Tibial artery (tissue), 4 donors: ENCODE results near the gene DENND5B.
"Not testable (repeated sequence)": the region's sequence is repeated elsewhere in the genome, so short reads cannot be mapped to it uniquely, and the experiment has no call there.

Experiments
- DNase-seq, 2 donors: peaks; one replicate each; pipeline ENCODE4 v3.0.0-alpha.2; 2019
- H3K27ac ChIP-seq, 2 donors: fragments of 200-600 bp; sonication (generic) in 1 of 2; 1 replicate in 1 of 2; 2 replicates in 1 of 2; pipeline ENCODE4 v1.5.1; 2018 to 2019; ENCODE audit warnings: mild to moderate bottlenecking in 1 of 2
- H3K27me3 ChIP-seq, 2 donors: fragments of 200-600 bp; sonication (generic) in 1 of 2; one replicate each; pipeline versions ENCODE4 v1.5.1 to v1.6.0; 2016 to 2019
- H3K36me3 ChIP-seq, 3 donors: fragments of 200-600 bp; sonication (generic) in 2 of 3; one replicate each; pipeline ENCODE4 v1.5.1; 2016 to 2019; ENCODE audit warnings: mild to moderate bottlenecking in 2 of 3
- H3K4me1 ChIP-seq, 4 donors: fragments of 200-600 bp; sonication (generic) in 2 of 4; 1 replicate in 3 of 4; 2 replicates in 1 of 4; pipeline ENCODE4 v1.5.1; 2016 to 2019
- H3K4me3 ChIP-seq, 2 donors: fragments of 200-600 bp; sonication (generic) in 1 of 2; 1 replicate in 1 of 2; 2 replicates in 1 of 2; pipeline ENCODE4 v1.5.1; 2018 to 2019; ENCODE audit warnings: mild to moderate bottlenecking in 2 of 2
- H3K9me3 ChIP-seq, 3 donors: fragments of 200-600 bp; sonication (generic) in 1 of 3; one replicate each; pipeline ENCODE4 v1.5.1; 2016 to 2019
- CTCF ChIP-seq, 2 experiments: fragments of 200-600 bp in 1 of 2; fragments of 450-650 bp in 1 of 2; IDR thresholded peaks; one replicate each; pipeline ENCODE4 v1.5.1; 2017 to 2019; ENCODE audit warnings: antibody characterized with exemption in 2 of 2, mild to moderate bottlenecking in 1 of 2, moderate library complexity in 1 of 2
- intact Hi-C: fragments of 100-400 bp; cut with DNase I; formaldehyde crosslinking; loops from one replicate; pipeline ENCODE4 v1.15.0; 2023; ENCODE audit warnings: low total_unique reads

DENND5B gene

DNA sequence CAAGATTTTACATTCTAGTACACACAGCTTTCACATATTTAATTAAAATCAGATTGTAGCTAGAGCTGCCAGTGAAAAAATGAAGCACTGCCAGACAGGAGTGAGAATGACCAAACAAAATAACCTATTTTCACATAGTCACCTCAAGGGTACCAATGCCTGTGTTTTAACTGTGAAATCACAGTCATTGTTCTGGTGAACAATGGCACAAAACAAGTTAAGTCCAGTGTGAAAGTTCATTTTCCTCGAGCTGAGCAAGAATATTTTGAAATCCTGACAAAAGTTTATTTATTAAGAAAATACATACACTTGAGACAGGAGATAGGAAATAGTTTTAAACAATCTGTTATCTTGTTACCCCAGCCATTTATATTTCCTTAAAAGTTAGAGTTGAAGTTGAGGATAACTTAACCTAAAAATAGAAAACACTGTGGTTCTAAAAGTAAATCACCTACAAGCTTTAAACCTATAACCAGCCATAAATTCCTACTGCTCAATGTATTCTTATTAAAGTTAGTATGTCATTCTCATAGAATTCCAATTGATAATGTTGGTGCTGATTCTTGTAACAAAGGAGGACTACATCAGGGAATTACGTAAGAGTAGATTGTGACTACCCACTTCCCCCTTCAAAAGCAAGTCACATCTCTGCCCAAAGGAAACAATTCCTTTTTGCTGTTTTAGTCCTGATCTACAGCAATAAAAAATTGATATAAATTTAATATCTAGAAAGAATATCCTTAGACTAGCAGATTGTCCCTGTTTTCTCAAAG, 15.9 kb downstream of the DENND5B start:
- no peaks in the 10 kb centered on the region for H3K9me3 ChIP-seq
- H3K27me3 ChIP-seq, result no peaks in the 10 kb centered on the region
- intact Hi-C loops, result no loop called here
- H3K4me3 ChIP-seq, result no peak overlapping the region
- no peak for DNase-seq
- peaks cover 0 to 29% (median 9%) of the 10 kb centered on the region in 4 donors for H3K4me1 ChIP-seq
- no peak overlapping the region for H3K27ac ChIP-seq
- no peak for TF ChIP-seq CTCF (IDR thresholded peaks at IDR 0.05)
- no peaks in the 10 kb centered on the region for H3K36me3 ChIP-seq

GRCh38 chr12:31574367-31574766, 16.6 kb downstream of the DENND5B start:
- H3K36me3 ChIP-seq, H3K4me3 ChIP-seq, H3K9me3 ChIP-seq, H3K27ac ChIP-seq, H3K27me3 ChIP-seq, DNase-seq, intact Hi-C loops: not testable (repeated sequence)
- H3K4me1 ChIP-seq, result peaks cover 0 to 35% (median 9%) of the 10 kb centered on the region in 4 donors

GRCh38 chr12:31572900-31573600, 17.9 kb downstream of the DENND5B start:
- no peaks in the 10 kb centered on the region for H3K36me3 ChIP-seq
- H3K4me1 ChIP-seq, result peaks cover 0 to 32% (median 3%) of the 10 kb centered on the region in 4 donors
- H3K9me3 ChIP-seq, result no peaks in the 10 kb centered on the region
- no peak overlapping the region for H3K4me3 ChIP-seq
- H3K27me3 ChIP-seq, result no peaks in the 10 kb centered on the region
- no peak for TF ChIP-seq CTCF (IDR thresholded peaks at IDR 0.05)
- intact Hi-C loops, result no loop called here
- H3K27ac ChIP-seq, result no peak overlapping the region
- no peak for DNase-seq

DNA sequence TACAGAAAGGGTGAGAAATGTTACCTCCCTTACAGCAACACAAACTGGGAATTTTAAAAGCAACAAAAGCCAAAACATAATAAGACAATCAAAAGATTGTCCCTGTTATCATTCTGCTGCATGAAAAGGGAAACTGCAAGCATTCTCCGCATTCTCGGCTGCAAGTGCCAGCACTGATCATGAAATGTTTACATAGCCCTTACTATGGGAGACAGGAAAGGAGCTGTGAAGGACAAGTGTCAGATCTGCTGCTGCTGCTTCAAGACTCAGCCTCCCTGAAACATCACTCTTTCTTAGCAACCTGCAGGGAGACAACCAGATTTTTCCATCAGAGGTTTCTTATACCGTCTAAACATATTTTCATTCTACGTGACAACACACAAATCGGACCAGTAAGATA, 20.1 kb downstream of the DENND5B start:
- H3K4me1 ChIP-seq, result peaks cover 0 to 32% (median 5%) of the 10 kb centered on the region in 4 donors
- no peaks in the 10 kb centered on the region for H3K36me3 ChIP-seq
- intact Hi-C loops, result no loop called here
- no peak overlapping the region for H3K4me3 ChIP-seq
- H3K9me3 ChIP-seq, result no peaks in the 10 kb centered on the region
- H3K27me3 ChIP-seq, result no peaks in the 10 kb centered on the region
- no peak for DNase-seq
- no peak for TF ChIP-seq CTCF (IDR thresholded peaks at IDR 0.05)
- H3K27ac ChIP-seq, result no peak overlapping the region

GRCh38 chr12:31569517-31569916, 21.4 kb downstream of the DENND5B start:
- not testable (repeated sequence) for DNase-seq

GRCh38 chr12:31568498-31568897, 22.4 kb downstream of the DENND5B start:
- no peak for DNase-seq
- H3K4me3 ChIP-seq, result no peak overlapping the region
- H3K4me1 ChIP-seq, result peaks cover 0 to 17% (median 2%) of the 10 kb centered on the region in 4 donors
- H3K9me3 ChIP-seq, result no peaks in the 10 kb centered on the region
- no peaks in the 10 kb centered on the region for H3K36me3 ChIP-seq
- intact Hi-C loops, result no loop called here
- no peaks in the 10 kb centered on the region for H3K27me3 ChIP-seq
- TF ChIP-seq CTCF (IDR thresholded peaks at IDR 0.05), result no peak
- H3K27ac ChIP-seq, result no peak overlapping the region

More at GRCh38 chr12:31569517-31569916, 21.4 kb downstream of the DENND5B start:
- H3K27me3 ChIP-seq, H3K36me3 ChIP-seq, H3K9me3 ChIP-seq, H3K27ac ChIP-seq, H3K4me3 ChIP-seq, intact Hi-C loops: not testable (repeated sequence)
- H3K4me1 ChIP-seq, result peaks cover 0 to 19% (median 2%) of the 10 kb centered on the region in 4 donors
